ENCODE results near the gene BLOC1S5. TPM values are rescaled to one million over a fixed set of nuclear protein-coding genes. Genes with fewer than 3 reads are reported as not detected.
"Not testable (repeated sequence)": the region's sequence is repeated elsewhere in the genome, so short reads cannot be mapped to it uniquely, and the experiment has no call there.

The BLOC1S5 gene
- total and polyA plus RNA-seq, 2 donors, result 6.3 to 33.7 TPM

- no peak overlapping the region for H3K4me3 ChIP-seq (ENCODE audit: low read depth, low read length)
- H3K27ac ChIP-seq (ENCODE audit: low read depth), result no peak overlapping the region
- H3K4me1 ChIP-seq (ENCODE audit: insufficient read depth), result no peaks in the 10 kb centered on the region
- no peak for DNase-seq (ENCODE audit: extremely low spot score)
- H3K36me3 ChIP-seq (ENCODE audit: insufficient read depth), result peaks cover 2% of the 10 kb centered on the region
- WGBS, result 65% methylated on average over 3 of the region's 3 CpGs
Observed at GRCh38 chr6:8043221-8043620, 21.0 kb downstream of the BLOC1S5 start.

- Histone ChIP-seq H3K4me3 (ENCODE audit: low read depth, low read length) (no peak overlapping the region), H3K4me1 (ENCODE audit: insufficient read depth) (no peaks in the 10 kb centered on the region), H3K36me3 (ENCODE audit: insufficient read depth) (peaks cover 3% of the 10 kb centered on the region), H3K27ac (ENCODE audit: low read depth) (no peak overlapping the region)
- DNase-seq (ENCODE audit: extremely low spot score), result no peak
- 85% methylated on average over 9 of the region's 9 CpGs for WGBS
Observed at GRCh38 chr6:8041913-8042583, 22.1 kb downstream of the BLOC1S5 start.

- WGBS, result 88% methylated on average over 3 of the region's 3 CpGs
- not testable (repeated sequence) for H3K27ac ChIP-seq (ENCODE audit: low read depth); DNase-seq (ENCODE audit: extremely low spot score); H3K4me3 ChIP-seq (ENCODE audit: low read depth, low read length); H3K36me3 ChIP-seq (ENCODE audit: insufficient read depth); H3K4me1 ChIP-seq (ENCODE audit: insufficient read depth)
Observed at GRCh38 chr6:8034107-8034506, 30.1 kb downstream of the BLOC1S5 start.

- no peaks in the 10 kb centered on the region for H3K4me1 ChIP-seq (ENCODE audit: insufficient read depth)
- no peak overlapping the region for H3K27ac ChIP-seq (ENCODE audit: low read depth)
- no peak for DNase-seq (ENCODE audit: extremely low spot score)
- H3K4me3 ChIP-seq (ENCODE audit: low read depth, low read length), result no peak overlapping the region
- 93% methylated on average over 5 of the region's 5 CpGs for WGBS
- H3K36me3 ChIP-seq (ENCODE audit: insufficient read depth), result no peaks in the 10 kb centered on the region
Observed at GRCh38 chr6:8030920-8031319, 33.3 kb downstream of the BLOC1S5 start.

GRCh38 chr6:8029243-8029870 lies 34.8 kb downstream of the BLOC1S5 start:
- WGBS, result 55% methylated on average over 6 of the region's 6 CpGs
- no peak overlapping the region for H3K4me3 ChIP-seq (ENCODE audit: low read depth, low read length)
- no peaks in the 10 kb centered on the region for H3K36me3 ChIP-seq (ENCODE audit: insufficient read depth)
- no peak overlapping the region for H3K27ac ChIP-seq (ENCODE audit: low read depth)
- DNase-seq (ENCODE audit: extremely low spot score), result no peak
- H3K4me1 ChIP-seq (ENCODE audit: insufficient read depth), result no peaks in the 10 kb centered on the region

GRCh38 chr6:8027965-8028651 lies 36.1 kb downstream of the BLOC1S5 start:
- Histone ChIP-seq H3K4me3 (ENCODE audit: low read depth, low read length) (no peak overlapping the region), H3K4me1 (ENCODE audit: insufficient read depth) (no peaks in the 10 kb centered on the region), H3K36me3 (ENCODE audit: insufficient read depth) (no peaks in the 10 kb centered on the region), H3K27ac (ENCODE audit: low read depth) (no peak overlapping the region)
- no peak for DNase-seq (ENCODE audit: extremely low spot score)
- WGBS, result 58% methylated on average over 2 of the region's 2 CpGs

GRCh38 chr6:8026800-8027199 lies 37.4 kb downstream of the BLOC1S5 start:
- DNase-seq (ENCODE audit: extremely low spot score), result no peak
- no peaks in the 10 kb centered on the region for H3K4me1 ChIP-seq (ENCODE audit: insufficient read depth)
- H3K4me3 ChIP-seq (ENCODE audit: low read depth, low read length), result no peak overlapping the region
- H3K27ac ChIP-seq (ENCODE audit: low read depth), result no peak overlapping the region
- no peaks in the 10 kb centered on the region for H3K36me3 ChIP-seq (ENCODE audit: insufficient read depth)
- WGBS, result 81% methylated on average over 3 of the region's 3 CpGs

GRCh38 chr6:8025191-8025590 lies 39.0 kb downstream of the BLOC1S5 start:
- no peak for DNase-seq (ENCODE audit: extremely low spot score)
- 87% methylated on average over 4 of the region's 4 CpGs for WGBS

GRCh38 chr6:8023638-8024037 lies 40.6 kb downstream of the BLOC1S5 start:
- Histone ChIP-seq H3K4me1 (ENCODE audit: insufficient read depth) (no peaks in the 10 kb centered on the region), H3K4me3 (ENCODE audit: low read depth, low read length) (no peak overlapping the region), H3K27ac (ENCODE audit: low read depth) (no peak overlapping the region), H3K36me3 (ENCODE audit: insufficient read depth) (no peaks in the 10 kb centered on the region)
- DNase-seq (ENCODE audit: extremely low spot score), result no peak
- WGBS, result 84% methylated on average over 2 of the region's 2 CpGs

More at GRCh38 chr6:8025191-8025590, 39.0 kb downstream of the BLOC1S5 start:
- no peaks in the 10 kb centered on the region for H3K4me1 ChIP-seq (ENCODE audit: insufficient read depth)
- H3K36me3 ChIP-seq (ENCODE audit: insufficient read depth), result no peaks in the 10 kb centered on the region
- H3K27ac ChIP-seq (ENCODE audit: low read depth), result no peak overlapping the region
- no peak overlapping the region for H3K4me3 ChIP-seq (ENCODE audit: low read depth, low read length)

GRCh38 chr6:8020083-8020482 lies 44.1 kb downstream of the BLOC1S5 start:
- Histone ChIP-seq H3K27ac (ENCODE audit: low read depth) (no peak overlapping the region), H3K4me1 (ENCODE audit: insufficient read depth) (no peaks in the 10 kb centered on the region), H3K36me3 (ENCODE audit: insufficient read depth) (no peaks in the 10 kb centered on the region), H3K4me3 (ENCODE audit: low read depth, low read length) (no peak overlapping the region)
- 92% methylated on average over 4 of the region's 4 CpGs for WGBS
- DNase-seq (ENCODE audit: extremely low spot score), result no peak

- no peak for DNase-seq (ENCODE audit: extremely low spot score)
- Histone ChIP-seq H3K4me1 (ENCODE audit: insufficient read depth) (no peaks in the 10 kb centered on the region), H3K4me3 (ENCODE audit: low read depth, low read length) (no peak overlapping the region), H3K36me3 (ENCODE audit: insufficient read depth) (no peaks in the 10 kb centered on the region), H3K27ac (ENCODE audit: low read depth) (no peak overlapping the region)
- WGBS, result 72% methylated on average over 7 of the region's 7 CpGs
Observed at GRCh38 chr6:8017705-8018104, 46.5 kb downstream of the BLOC1S5 start.

- DNase-seq (ENCODE audit: extremely low spot score), result no peak
- Histone ChIP-seq H3K36me3 (ENCODE audit: insufficient read depth) (no peaks in the 10 kb centered on the region), H3K4me3 (ENCODE audit: low read depth, low read length) (no peak overlapping the region), H3K4me1 (ENCODE audit: insufficient read depth) (no peaks in the 10 kb centered on the region), H3K27ac (ENCODE audit: low read depth) (no peak overlapping the region)
- 77% methylated on average over 9 of the region's 9 CpGs for WGBS
Observed at GRCh38 chr6:8017276-8017701, 46.9 kb downstream of the BLOC1S5 start.

- Histone ChIP-seq H3K27ac (ENCODE audit: low read depth) (no peak overlapping the region), H3K36me3 (ENCODE audit: insufficient read depth) (no peaks in the 10 kb centered on the region), H3K4me1 (ENCODE audit: insufficient read depth) (no peaks in the 10 kb centered on the region), H3K4me3 (ENCODE audit: low read depth, low read length) (no peak overlapping the region)
- WGBS, result 64% methylated on average over 3 of the region's 3 CpGs
- DNase-seq (ENCODE audit: extremely low spot score), result no peak
Observed at GRCh38 chr6:8014947-8015346, 49.2 kb downstream of the BLOC1S5 start.

GRCh38 chr6:8013763-8014162 lies 50.4 kb downstream of the BLOC1S5 start:
- Histone ChIP-seq H3K27ac (ENCODE audit: low read depth) (no peak overlapping the region), H3K4me3 (ENCODE audit: low read depth, low read length) (no peak overlapping the region), H3K4me1 (ENCODE audit: insufficient read depth) (no peaks in the 10 kb centered on the region), H3K36me3 (ENCODE audit: insufficient read depth) (no peaks in the 10 kb centered on the region)
- 89% methylated on average over 3 of the region's 3 CpGs for whole genome bisulfite sequencing
- no peak for DNase-seq (ENCODE audit: extremely low spot score)

All from urinary bladder (tissue), 4 donors.